Ecto neural progenitor cell (in vitro differentiated cells): ENCODE data around the gene TUBA1A.
"Not testable (repeated sequence)": the region's sequence is repeated elsewhere in the genome, so short reads cannot be mapped to it uniquely, and the experiment has no call there.

ENCODE experiments used
- DNase-seq: peaks from one replicate; pipeline ENCODE4 v3.0.0-alpha.2; 2018; ENCODE audit warnings: low spot score

TUBA1A gene

DNA sequence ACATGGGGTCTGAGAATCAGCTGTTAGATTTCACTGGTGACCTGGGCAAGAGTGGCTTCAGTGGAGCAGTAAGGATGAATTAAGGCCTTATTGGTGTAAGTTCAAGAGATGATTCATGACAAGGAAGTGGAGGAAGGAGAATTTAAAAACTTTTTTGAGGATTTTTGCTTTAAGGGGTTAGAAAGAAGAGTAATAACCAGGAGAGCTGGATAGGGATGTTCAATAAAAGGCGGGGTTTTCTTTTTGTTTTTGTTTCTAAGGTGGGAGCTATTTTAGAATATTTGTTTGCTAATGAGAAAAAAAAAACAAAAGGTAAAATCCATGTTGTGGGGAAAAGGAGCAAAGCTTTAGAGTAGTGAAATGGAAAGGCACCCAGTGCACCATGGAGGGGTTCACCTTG is 42.5 kb downstream of the TUBA1A start:
- no peak for DNase-seq

GRCh38 chr12:49144384-49144783 is 44.5 kb downstream of the TUBA1A start:
- no peak for DNase-seq

- no peak for DNase-seq
These were observed 49.9 kb downstream of the TUBA1A start for GRCh38 chr12:49138999-49139398.

GRCh38 chr12:49138587-49138986 is 50.3 kb downstream of the TUBA1A start:
- no peak for DNase-seq

GRCh38 chr12:49137476-49137875 is 51.4 kb downstream of the TUBA1A start:
- DNase-seq: no peak

- DNase-seq: not testable (repeated sequence)
These were observed 51.9 kb downstream of the TUBA1A start for GRCh38 chr12:49136997-49137396.
